ENCODE results near the gene VSNL1.
A peak's percentile ranks its signal among the peaks of the same experiment; 100 is the strongest.

Gene VSNL1

DNA sequence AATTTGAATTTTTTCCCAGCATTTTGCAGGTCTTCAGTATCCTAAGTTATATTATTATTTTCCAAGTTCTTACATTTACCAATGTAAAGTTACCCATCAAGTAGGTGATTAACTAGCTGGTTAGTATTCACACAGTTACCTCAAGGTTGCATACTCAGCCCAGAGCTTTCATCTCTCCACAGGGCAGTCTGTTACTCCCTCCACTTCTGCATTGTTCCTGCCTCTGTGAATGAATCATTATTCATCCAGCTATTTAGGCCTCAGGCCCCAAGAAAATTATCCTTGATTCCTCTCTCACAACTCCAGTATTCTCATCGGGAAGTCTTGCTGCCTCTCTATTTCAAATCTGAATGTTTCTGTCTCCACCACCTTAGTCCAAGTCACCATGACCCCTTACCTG lies 121.0 kb downstream of the VSNL1 start:
- TF ChIP-seq, protein P1, sequence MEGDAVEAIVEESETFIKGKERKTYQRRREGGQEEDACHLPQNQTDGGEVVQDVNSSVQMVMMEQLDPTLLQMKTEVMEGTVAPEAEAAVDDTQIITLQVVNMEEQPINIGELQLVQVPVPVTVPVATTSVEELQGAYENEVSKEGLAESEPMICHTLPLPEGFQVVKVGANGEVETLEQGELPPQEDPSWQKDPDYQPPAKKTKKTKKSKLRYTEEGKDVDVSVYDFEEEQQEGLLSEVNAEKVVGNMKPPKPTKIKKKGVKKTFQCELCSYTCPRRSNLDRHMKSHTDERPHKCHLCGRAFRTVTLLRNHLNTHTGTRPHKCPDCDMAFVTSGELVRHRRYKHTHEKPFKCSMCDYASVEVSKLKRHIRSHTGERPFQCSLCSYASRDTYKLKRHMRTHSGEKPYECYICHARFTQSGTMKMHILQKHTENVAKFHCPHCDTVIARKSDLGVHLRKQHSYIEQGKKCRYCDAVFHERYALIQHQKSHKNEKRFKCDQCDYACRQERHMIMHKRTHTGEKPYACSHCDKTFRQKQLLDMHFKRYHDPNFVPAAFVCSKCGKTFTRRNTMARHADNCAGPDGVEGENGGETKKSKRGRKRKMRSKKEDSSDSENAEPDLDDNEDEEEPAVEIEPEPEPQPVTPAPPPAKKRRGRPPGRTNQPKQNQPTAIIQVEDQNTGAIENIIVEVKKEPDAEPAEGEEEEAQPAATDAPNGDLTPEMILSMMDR (conservative IDR thresholded peaks at IDR 0.05), result no peak
- no peak overlapping the region for H3K27ac ChIP-seq

DNA sequence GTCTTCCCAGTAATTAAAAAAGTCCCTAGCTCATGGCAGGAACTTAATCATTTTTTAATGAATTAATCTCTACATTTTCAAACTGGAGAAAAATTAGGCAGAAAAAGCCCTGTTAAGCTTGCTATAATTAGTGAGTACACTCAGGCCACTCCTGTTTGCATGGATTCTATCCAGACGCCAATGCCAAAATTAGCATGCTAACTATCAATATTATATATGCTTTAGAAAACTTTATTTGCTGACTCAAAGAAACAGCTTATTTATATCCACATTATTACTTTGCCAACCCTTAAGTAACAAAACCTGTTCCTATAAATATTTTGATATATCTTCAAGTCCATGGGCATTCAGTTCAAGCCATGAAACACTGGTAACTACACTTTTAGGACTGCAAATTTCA lies 122.2 kb downstream of the VSNL1 start:
- peak overlapping the region; percentile 32; the same call in 1 of the 2 replicates for H3K27ac ChIP-seq
- TF ChIP-seq, protein P1 (conservative IDR thresholded peaks at IDR 0.05), result no peak

DNA sequence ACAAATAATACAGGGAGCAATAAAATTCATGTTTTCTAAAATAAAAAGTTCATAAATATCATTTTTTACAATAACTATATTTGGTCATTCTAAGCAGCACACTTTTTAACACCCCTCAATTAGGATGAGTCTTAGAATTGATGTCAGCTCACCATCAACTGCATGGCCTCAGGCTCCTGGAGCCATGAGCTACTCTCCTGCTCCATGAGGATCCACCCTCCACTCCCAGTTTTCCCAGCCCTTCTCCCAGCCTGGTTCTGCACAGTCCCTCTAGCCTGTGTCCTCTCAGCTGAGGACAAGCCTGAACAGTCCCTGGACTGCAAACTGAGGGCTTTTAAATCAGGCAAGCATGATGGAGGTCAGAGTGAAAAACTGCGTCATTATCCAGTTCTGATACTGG lies 124.0 kb downstream of the VSNL1 start:
- no peak overlapping the region for H3K27ac ChIP-seq
- TF ChIP-seq, protein P1 (conservative IDR thresholded peaks at IDR 0.05), result no peak

DNA sequence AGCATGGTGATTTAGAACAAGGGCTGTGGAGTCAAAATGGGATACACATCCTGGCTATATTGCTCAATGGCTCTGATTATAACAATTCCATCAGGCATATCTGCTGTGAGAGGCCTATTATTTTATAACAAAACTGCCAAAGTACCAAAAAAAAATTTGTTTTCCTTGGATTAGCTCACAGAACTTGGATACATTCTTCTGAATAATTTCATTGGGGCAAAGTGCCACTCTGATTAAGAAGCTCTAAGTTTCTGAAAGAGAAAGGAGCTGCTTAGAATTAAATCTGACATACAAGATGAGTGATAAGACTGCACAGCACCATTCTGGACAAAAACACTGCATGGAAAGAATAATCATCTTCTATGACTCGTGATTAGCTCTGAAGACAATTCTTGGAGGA lies 127.4 kb downstream of the VSNL1 start:
- TF ChIP-seq, protein P1 (conservative IDR thresholded peaks at IDR 0.05), result no peak
- H3K27ac ChIP-seq, result no peak overlapping the region

DNA sequence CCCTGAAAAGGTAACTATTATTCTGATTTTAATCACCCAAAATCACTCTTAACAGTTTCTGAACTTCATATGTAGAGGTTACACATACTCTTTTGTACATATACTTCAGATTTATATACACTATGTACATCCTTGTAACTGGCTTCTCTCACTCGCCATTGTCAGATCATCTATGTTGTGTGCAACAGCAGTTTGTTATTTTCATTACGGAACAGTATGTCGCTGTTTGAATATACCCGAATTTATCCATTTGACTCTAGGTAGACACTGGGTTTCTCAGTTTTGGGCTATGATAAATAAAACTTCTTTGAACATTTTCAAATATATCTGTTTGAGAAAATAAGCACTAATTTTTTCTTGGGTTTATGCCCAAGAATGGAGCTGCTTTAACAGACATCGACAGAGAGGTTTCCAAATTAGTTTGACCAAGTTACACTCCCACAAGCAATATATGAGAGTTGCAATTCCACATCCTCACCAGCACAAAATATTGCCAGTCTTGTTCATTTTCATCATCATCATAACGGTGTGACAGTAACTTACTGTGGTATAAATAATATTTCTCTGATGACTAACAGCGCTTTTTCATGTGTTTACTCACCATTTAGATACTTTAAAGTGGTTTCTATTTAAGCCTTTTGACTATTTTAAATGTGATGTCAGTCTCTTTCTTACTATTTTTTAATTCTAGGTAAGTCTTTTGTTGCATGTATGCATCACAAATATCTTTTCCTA lies 132.3 kb downstream of the VSNL1 start:
- H3K27ac ChIP-seq, result no peak overlapping the region
- TF ChIP-seq, protein P1 (conservative IDR thresholded peaks at IDR 0.05), result no peak

DNA sequence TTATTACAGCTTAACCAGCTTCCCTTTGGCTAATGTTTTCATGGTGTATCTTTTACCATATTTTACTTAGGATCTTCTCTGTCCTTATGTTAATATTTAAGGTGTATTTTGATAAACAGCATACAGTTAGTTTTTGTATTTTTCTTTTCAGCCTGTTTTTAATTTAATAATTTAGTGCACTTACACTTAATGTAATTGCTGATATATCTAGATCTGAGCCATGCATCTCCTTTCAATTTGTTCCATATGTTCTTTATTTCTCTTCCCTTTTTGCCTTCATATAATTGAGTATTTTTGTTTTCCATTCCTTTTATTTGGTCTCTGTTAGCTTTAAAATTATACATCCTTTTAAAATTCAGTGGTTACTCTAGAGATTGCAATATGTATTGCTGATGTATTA lies 134.3 kb downstream of the VSNL1 start:
- H3K27ac ChIP-seq, result no peak overlapping the region
- TF ChIP-seq, protein P1 (conservative IDR thresholded peaks at IDR 0.05), result no peak

DNA sequence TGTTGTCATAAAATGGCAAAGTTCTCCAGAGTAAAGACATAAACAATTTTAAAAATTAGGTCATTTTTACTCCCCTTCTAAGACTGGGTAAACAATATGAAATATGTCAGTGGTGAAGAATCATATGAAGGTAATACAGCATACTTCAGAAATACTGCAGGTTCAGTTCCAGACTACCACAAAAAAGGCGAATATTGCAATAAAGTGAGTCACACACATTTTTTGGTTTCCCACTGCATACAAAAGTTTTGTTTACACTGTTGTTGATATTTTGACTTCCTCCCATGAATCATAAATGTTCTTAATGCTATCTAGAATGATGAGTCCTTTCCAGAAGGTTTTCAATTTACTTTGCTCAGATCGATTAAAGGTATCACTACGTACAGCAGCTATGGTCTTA lies 139.6 kb downstream of the VSNL1 start:
- TF ChIP-seq, protein P1 (conservative IDR thresholded peaks at IDR 0.05), result no peak
- no peak overlapping the region for H3K27ac ChIP-seq
